ENCODE results near the gene OST4.

DNA sequence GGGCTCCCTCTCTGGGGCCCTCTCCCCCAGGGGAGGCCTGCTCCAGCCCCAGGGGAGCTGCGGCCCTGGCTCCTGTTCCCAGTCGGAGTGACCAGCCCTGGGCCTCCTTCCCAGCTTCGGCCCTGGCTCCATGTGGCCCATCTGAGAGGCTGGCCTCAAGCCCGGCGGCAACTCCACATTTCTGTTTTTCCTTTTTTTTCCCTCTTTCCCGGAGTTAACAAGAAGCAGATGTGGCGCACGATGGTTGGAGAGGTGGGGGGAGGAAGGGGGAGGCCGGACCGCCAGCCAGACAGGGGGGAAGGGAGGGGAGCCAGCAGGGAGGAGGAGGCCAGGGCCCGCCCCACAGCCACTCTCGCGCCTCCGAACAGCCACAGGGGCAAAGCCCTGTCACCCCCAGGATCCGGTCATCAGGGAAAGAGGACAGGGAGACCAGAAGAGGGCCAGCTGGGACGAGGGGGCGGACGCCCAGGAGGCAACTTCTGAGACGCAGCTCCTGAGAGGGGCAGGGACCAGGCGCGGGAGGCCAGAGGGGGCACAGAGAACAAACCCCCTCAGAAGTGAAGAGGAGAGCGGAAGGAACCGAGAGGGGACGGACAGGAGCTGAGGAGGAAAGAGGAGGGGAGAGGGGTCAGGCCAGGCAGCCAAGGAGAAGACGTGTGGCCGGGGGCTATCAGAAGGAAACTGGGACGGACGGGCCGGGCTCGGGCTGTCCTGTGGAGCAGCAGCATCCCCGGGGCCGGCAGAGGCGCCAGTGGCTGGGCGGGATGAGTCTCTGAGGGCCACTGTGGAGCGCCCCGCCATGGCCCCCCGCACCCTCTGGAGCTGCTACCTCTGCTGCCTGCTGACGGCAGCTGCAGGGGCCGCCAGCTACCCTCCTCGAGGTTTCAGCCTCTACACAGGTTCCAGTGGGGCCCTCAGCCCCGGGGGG lies 7.1 kb upstream of the OST4 start, which contains the start of gene EMILIN1:
- TF ChIP-seq CTCF (IDR thresholded peaks at IDR 0.05; ENCODE audit: insufficient read depth, low read depth, low read length) (no peak), EZH2 (IDR thresholded peaks at IDR 0.05; ENCODE audit: insufficient read depth, low read length) (no peak)

Data from astrocyte (in vitro differentiated cells and primary cell).